ENCODE results near the gene PPARG. TPM values are rescaled to one million over a fixed set of nuclear protein-coding genes. Genes with fewer than 3 reads are reported as not detected.

PPARG gene
- total and polyA plus RNA-seq, 2 of the 13 experiments (the other 11 are each of a cell fraction or from before 2014, with no cell fraction given) = 13.9 to 58.3 TPM

- TF ChIP-seq, protein P1, sequence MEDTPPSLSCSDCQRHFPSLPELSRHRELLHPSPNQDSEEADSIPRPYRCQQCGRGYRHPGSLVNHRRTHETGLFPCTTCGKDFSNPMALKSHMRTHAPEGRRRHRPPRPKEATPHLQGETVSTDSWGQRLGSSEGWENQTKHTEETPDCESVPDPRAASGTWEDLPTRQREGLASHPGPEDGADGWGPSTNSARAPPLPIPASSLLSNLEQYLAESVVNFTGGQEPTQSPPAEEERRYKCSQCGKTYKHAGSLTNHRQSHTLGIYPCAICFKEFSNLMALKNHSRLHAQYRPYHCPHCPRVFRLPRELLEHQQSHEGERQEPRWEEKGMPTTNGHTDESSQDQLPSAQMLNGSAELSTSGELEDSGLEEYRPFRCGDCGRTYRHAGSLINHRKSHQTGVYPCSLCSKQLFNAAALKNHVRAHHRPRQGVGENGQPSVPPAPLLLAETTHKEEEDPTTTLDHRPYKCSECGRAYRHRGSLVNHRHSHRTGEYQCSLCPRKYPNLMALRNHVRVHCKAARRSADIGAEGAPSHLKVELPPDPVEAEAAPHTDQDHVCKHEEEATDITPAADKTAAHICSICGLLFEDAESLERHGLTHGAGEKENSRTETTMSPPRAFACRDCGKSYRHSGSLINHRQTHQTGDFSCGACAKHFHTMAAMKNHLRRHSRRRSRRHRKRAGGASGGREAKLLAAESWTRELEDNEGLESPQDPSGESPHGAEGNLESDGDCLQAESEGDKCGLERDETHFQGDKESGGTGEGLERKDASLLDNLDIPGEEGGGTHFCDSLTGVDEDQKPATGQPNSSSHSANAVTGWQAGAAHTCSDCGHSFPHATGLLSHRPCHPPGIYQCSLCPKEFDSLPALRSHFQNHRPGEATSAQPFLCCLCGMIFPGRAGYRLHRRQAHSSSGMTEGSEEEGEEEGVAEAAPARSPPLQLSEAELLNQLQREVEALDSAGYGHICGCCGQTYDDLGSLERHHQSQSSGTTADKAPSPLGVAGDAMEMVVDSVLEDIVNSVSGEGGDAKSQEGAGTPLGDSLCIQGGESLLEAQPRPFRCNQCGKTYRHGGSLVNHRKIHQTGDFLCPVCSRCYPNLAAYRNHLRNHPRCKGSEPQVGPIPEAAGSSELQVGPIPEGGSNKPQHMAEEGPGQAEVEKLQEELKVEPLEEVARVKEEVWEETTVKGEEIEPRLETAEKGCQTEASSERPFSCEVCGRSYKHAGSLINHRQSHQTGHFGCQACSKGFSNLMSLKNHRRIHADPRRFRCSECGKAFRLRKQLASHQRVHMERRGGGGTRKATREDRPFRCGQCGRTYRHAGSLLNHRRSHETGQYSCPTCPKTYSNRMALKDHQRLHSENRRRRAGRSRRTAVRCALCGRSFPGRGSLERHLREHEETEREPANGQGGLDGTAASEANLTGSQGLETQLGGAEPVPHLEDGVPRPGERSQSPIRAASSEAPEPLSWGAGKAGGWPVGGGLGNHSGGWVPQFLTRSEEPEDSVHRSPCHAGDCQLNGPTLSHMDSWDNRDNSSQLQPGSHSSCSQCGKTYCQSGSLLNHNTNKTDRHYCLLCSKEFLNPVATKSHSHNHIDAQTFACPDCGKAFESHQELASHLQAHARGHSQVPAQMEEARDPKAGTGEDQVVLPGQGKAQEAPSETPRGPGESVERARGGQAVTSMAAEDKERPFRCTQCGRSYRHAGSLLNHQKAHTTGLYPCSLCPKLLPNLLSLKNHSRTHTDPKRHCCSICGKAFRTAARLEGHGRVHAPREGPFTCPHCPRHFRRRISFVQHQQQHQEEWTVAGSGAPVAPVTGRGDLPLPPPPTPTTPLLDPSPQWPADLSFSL (CRISPR knock-in tag; IDR thresholded peaks at IDR 0.05) = no peak
- no peak for TF ChIP-seq MAFF (IDR thresholded peaks at IDR 0.05; ENCODE audit: low read depth, low read length)
- no peak for TF ChIP-seq ZFP90 (CRISPR knock-in tag; IDR thresholded peaks at IDR 0.05; ENCODE audit: borderline replicate concordance)
- no peak for TF ChIP-seq RBAK (CRISPR knock-in tag; IDR thresholded peaks at IDR 0.05)
- no peak for TF ChIP-seq ZBTB37 (CRISPR knock-in tag; IDR thresholded peaks at IDR 0.05)
- no peak for TF ChIP-seq TARDBP (CRISPR knock-in tag; IDR thresholded peaks at IDR 0.05)
- no peak for TF ChIP-seq SIN3B (IDR thresholded peaks at IDR 0.05; ENCODE audit: low read length)
- TF ChIP-seq, protein P2, sequence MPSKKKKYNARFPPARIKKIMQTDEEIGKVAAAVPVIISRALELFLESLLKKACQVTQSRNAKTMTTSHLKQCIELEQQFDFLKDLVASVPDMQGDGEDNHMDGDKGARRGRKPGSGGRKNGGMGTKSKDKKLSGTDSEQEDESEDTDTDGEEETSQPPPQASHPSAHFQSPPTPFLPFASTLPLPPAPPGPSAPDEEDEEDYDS (CRISPR knock-in tag; IDR thresholded peaks at IDR 0.05) = peak; percentile 16; the same call in 1 of the 2 replicates
- no peak for TF ChIP-seq ZBTB44 (CRISPR knock-in tag; IDR thresholded peaks at IDR 0.05)
- no peak for TF ChIP-seq XBP1 (CRISPR knock-in tag; IDR thresholded peaks at IDR 0.05)
- TF ChIP-seq MAF1 (CRISPR knock-in tag; IDR thresholded peaks at IDR 0.05; ENCODE audit: borderline replicate concordance) = no peak
- no peak for TF ChIP-seq ZNF766 (CRISPR knock-in tag; IDR thresholded peaks at IDR 0.05; ENCODE audit: borderline replicate concordance)
- no peak for TF ChIP-seq UBTF (CRISPR knock-in tag; IDR thresholded peaks at IDR 0.05)
- TF ChIP-seq, protein P3, sequence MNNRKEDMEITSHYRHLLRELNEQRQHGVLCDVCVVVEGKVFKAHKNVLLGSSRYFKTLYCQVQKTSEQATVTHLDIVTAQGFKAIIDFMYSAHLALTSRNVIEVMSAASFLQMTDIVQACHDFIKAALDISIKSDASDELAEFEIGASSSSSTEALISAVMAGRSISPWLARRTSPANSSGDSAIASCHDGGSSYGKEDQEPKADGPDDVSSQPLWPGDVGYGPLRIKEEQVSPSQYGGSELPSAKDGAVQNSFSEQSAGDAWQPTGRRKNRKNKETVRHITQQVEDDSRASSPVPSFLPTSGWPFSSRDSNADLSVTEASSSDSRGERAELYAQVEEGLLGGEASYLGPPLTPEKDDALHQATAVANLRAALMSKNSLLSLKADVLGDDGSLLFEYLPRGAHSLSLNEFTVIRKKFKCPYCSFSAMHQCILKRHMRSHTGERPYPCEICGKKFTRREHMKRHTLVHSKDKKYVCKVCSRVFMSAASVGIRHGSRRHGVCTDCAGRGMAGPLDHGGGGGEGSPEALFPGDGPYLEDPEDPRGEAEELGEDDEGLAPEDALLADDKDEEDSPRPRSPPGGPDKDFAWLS (CRISPR knock-in tag; IDR thresholded peaks at IDR 0.05; ENCODE audit: borderline replicate concordance) = no peak
- TF ChIP-seq PCBP1 (IDR thresholded peaks at IDR 0.05; ENCODE audit: borderline replicate concordance, low read depth, low read length) = no peak
Observed at GRCh38 chr3:12316729-12317351, 28.0 kb downstream of the PPARG start (continued).

All from HepG2 (cell line).